Panc1 (cell line): Measurements from ENCODE around the gene IL2RA.

Source experiments
- POLR2AphosphoS5 ChIP-seq: IDR thresholded peaks from 2 replicates; pipeline ENCODE4 v1.6.1; 2012; ENCODE audit warnings: mild to moderate bottlenecking, low read depth, low read length, moderate library complexity
- SIN3A ChIP-seq: IDR thresholded peaks from 2 replicates; pipeline ENCODE4 v1.6.1; 2012; ENCODE audit warnings: low read depth, mild to moderate bottlenecking, low read length, moderate library complexity, borderline replicate concordance; ENCODE audit not compliant: insufficient read depth
- TF ChIP-seq, protein P1 (sequence below): fragments of 450-650 bp; IDR thresholded peaks from 2 replicates; pipeline ENCODE4 v1.5.1; 2017; ENCODE audit warnings: mild to moderate bottlenecking
- TF ChIP-seq, protein P2 (sequence below), 2 experiments: IDR thresholded peaks; 2 replicates each; pipeline ENCODE4 v1.6.1; 2011 to 2012; ENCODE audit warnings: low read depth in 2 of 2, control low read depth in 1 of 2, low read length in 1 of 2, mild to moderate bottlenecking in 1 of 2, moderate library complexity in 1 of 2; ENCODE audit not compliant: insufficient read depth in 1 of 2

DNA sequence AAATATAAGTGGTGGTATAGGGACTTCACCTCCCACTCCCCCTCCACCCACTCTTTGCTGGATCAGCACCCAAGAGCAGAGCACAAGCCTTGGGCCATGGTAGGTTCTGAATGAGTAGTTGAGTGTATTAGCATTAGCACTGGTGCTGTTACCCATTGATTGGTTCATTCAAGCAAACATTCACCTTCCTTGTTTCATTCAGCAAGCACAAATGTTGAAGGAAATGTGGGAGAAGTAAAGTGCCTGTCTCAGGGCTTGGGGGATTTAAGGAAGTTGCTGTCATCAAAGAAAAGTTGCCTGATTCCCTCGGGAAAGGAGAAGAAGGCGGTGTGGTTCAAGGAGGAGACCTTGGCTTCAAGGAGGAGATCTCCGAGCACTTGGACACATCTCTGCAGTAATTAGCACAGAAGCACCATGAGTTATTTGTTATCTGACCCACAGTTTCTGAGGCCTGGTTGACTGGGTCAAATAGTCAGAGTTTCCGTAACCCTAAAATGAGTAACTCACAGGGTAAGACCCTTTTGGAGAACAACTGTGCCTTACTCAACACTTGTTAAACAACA lies 17.3 kb downstream of the IL2RA start:
- TF ChIP-seq, protein P1, sequence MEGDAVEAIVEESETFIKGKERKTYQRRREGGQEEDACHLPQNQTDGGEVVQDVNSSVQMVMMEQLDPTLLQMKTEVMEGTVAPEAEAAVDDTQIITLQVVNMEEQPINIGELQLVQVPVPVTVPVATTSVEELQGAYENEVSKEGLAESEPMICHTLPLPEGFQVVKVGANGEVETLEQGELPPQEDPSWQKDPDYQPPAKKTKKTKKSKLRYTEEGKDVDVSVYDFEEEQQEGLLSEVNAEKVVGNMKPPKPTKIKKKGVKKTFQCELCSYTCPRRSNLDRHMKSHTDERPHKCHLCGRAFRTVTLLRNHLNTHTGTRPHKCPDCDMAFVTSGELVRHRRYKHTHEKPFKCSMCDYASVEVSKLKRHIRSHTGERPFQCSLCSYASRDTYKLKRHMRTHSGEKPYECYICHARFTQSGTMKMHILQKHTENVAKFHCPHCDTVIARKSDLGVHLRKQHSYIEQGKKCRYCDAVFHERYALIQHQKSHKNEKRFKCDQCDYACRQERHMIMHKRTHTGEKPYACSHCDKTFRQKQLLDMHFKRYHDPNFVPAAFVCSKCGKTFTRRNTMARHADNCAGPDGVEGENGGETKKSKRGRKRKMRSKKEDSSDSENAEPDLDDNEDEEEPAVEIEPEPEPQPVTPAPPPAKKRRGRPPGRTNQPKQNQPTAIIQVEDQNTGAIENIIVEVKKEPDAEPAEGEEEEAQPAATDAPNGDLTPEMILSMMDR = no peak
- TF ChIP-seq POLR2AphosphoS5 = no peak
- no peak for TF ChIP-seq SIN3A
- TF ChIP-seq, protein P2, sequence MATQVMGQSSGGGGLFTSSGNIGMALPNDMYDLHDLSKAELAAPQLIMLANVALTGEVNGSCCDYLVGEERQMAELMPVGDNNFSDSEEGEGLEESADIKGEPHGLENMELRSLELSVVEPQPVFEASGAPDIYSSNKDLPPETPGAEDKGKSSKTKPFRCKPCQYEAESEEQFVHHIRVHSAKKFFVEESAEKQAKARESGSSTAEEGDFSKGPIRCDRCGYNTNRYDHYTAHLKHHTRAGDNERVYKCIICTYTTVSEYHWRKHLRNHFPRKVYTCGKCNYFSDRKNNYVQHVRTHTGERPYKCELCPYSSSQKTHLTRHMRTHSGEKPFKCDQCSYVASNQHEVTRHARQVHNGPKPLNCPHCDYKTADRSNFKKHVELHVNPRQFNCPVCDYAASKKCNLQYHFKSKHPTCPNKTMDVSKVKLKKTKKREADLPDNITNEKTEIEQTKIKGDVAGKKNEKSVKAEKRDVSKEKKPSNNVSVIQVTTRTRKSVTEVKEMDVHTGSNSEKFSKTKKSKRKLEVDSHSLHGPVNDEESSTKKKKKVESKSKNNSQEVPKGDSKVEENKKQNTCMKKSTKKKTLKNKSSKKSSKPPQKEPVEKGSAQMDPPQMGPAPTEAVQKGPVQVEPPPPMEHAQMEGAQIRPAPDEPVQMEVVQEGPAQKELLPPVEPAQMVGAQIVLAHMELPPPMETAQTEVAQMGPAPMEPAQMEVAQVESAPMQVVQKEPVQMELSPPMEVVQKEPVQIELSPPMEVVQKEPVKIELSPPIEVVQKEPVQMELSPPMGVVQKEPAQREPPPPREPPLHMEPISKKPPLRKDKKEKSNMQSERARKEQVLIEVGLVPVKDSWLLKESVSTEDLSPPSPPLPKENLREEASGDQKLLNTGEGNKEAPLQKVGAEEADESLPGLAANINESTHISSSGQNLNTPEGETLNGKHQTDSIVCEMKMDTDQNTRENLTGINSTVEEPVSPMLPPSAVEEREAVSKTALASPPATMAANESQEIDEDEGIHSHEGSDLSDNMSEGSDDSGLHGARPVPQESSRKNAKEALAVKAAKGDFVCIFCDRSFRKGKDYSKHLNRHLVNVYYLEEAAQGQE (IDR thresholded peaks at IDR 0.05; ENCODE audit: insufficient read depth in 1 of 2, low read depth in 2 of 2, low read length in 1 of 2) = no peak
